SJCRH30 (cell line): ENCODE results near the gene COL13A1. TPM values are rescaled to one million over a fixed set of nuclear protein-coding genes. Genes with fewer than 3 reads are reported as not detected.

ENCODE experiments used
- DNase-seq, 2 experiments: peaks; one replicate each; pipeline ENCODE4 v3.0.0-alpha.2; 2015 to 2020
- H3K27ac ChIP-seq: fragments of 250-450 bp; sonication (Bioruptor Pico); 2 replicates; pipeline ENCODE4 v1.5.1; 2020; ENCODE audit warnings: mild to moderate bottlenecking, moderate library complexity
- H3K27me3 ChIP-seq: fragments of 250-450 bp; sonication (Bioruptor Pico); 2 replicates; pipeline ENCODE4 v1.5.1; 2020; ENCODE audit warnings: mild to moderate bottlenecking, moderate library complexity
- H3K36me3 ChIP-seq: fragments of 250-450 bp; sonication (Bioruptor Pico); 2 replicates; pipeline ENCODE4 v1.5.1; 2020; ENCODE audit warnings: mild to moderate bottlenecking, moderate library complexity
- H3K4me1 ChIP-seq: fragments of 250-450 bp; sonication (Bioruptor Pico); 2 replicates; pipeline ENCODE4 v1.5.1; 2020; ENCODE audit warnings: mild to moderate bottlenecking, moderate library complexity
- H3K4me3 ChIP-seq: fragments of 250-450 bp; sonication (Bioruptor Pico); 2 replicates; pipeline ENCODE4 v1.5.1; 2020; ENCODE audit warnings: mild to moderate bottlenecking, moderate library complexity
- H3K9me3 ChIP-seq: fragments of 250-450 bp; sonication (Bioruptor Pico); replicated peaks from 2 replicates; pipeline ENCODE4 v1.5.1; 2020; ENCODE audit warnings: mild to moderate bottlenecking, moderate library complexity
- total RNA-seq: library from RNA; depleted of rRNA; stranded (reverse); fragments of >200 nt; shearing (Covaris generic); gene quantifications from 2 replicates; pipeline ENCODE4 v1.2.3, GENCODE V29; 2014

COL13A1 gene
- total RNA-seq, 1 experiment from 2014 or later: 0.26 TPM

GRCh38 chr10:69883310-69884023 is 81.8 kb downstream of the COL13A1 start:
- Histone ChIP-seq H3K27me3 (0 out of 2 replicates have a peak, but pooled peaks cover 4% of the 10 kb centered on the region), H3K4me3 (no peak overlapping the region), H3K36me3 (no peaks in the 10 kb centered on the region), H3K9me3 (no peaks in the 10 kb centered on the region), H3K27ac (no peak overlapping the region), H3K4me1 (peaks cover 7% of the 10 kb centered on the region)
- no peak for DNase-seq

- peak; percentile 30 to 36 for DNase-seq
- no peak overlapping the region for H3K27ac ChIP-seq
- H3K4me3 ChIP-seq: no peak overlapping the region
These were observed 82.3 kb downstream of the COL13A1 start for GRCh38 chr10:69884024-69884367.

DNA sequence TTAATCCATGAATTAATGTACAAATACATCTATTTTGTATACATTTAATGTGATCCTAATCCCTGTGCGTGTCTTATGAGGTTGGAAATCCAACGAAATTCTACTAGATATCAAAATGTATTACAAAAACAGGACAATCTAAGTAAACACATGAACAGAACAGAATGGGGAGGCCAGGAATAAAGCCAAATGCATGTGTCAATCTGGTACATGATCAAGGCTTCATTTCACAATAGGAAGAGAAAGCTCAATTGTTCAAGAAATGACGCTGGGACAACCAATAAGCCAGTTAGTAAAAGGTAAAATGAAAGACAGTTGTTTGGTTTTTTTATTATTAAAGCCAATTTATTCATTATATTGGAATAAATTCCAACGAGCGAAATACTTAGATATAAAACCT is 83.0 kb downstream of the COL13A1 start:
- no peak for DNase-seq

More at GRCh38 chr10:69884024-69884367, 82.3 kb downstream of the COL13A1 start:
- no peaks in the 10 kb centered on the region for H3K36me3 ChIP-seq
- H3K9me3 ChIP-seq: no peaks in the 10 kb centered on the region
- H3K27me3 ChIP-seq: 0 out of 2 replicates have a peak, but pooled peaks cover 4% of the 10 kb centered on the region
- peaks cover 7% of the 10 kb centered on the region for H3K4me1 ChIP-seq

GRCh38 chr10:69885379-69886013 is 83.8 kb downstream of the COL13A1 start:
- Histone ChIP-seq H3K4me3 (no peak overlapping the region), H3K27me3 (no peaks in the 10 kb centered on the region), H3K4me1 (peaks cover 2% of the 10 kb centered on the region), H3K9me3 (no peaks in the 10 kb centered on the region), H3K36me3 (no peaks in the 10 kb centered on the region), H3K27ac (no peak overlapping the region)
- DNase-seq: no peak

More for the DNA sequence above, 83.0 kb downstream of the COL13A1 start:
- Histone ChIP-seq H3K27me3 (0 out of 2 replicates have a peak, but pooled peaks cover 4% of the 10 kb centered on the region), H3K9me3 (no peaks in the 10 kb centered on the region), H3K27ac (no peak overlapping the region), H3K4me3 (no peak overlapping the region), H3K4me1 (peaks cover 7% of the 10 kb centered on the region), H3K36me3 (no peaks in the 10 kb centered on the region)

GRCh38 chr10:69888882-69889584 is 87.3 kb downstream of the COL13A1 start:
- H3K4me3 ChIP-seq: no peak overlapping the region
- DNase-seq: no peak
- H3K9me3 ChIP-seq: no peaks in the 10 kb centered on the region
- no peaks in the 10 kb centered on the region for H3K27me3 ChIP-seq
- no peaks in the 10 kb centered on the region for H3K4me1 ChIP-seq
- H3K36me3 ChIP-seq: no peaks in the 10 kb centered on the region
- no peak overlapping the region for H3K27ac ChIP-seq

DNA sequence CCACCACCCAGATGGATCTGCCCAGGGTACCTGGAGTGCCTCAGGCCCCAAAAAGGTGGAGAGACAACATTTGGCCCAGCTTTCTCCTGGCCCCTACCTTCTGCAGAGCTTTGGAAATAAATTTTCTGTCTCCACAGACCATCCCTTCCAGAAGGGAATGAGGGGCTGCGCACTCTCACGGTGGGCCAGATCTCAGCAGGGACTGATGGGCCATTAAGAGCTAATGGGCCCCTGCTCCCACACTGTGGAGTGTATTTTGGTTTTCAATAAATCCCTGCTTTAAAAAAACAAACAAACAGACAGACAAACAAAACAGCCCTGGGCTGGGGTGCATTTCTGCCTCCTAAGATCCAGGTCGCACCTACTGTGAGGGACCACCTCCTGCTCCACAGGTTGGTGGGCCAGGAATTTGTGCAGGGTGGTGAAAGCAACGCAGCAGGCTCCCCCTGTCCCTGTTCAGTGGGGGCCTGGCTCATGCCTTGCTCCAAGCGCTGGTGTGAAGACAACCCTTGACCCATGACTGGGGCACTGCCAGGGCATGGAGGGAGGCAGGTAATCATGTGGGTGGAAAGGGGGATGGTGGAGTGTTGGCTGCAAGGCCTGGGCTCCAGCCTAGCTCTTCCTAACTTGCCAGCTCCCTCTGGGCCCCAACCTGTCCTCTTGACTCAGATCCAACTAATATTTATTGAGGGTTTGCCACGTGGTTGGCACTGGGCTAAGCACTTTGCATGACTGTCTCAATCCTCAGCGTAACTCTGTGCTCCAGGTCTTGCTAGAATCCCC is 88.5 kb downstream of the COL13A1 start:
- H3K27me3 ChIP-seq: no peaks in the 10 kb centered on the region
- H3K4me3 ChIP-seq: no peak overlapping the region
- H3K27ac ChIP-seq: no peak overlapping the region
- no peak for DNase-seq
- H3K4me1 ChIP-seq: no peaks in the 10 kb centered on the region
- no peaks in the 10 kb centered on the region for H3K36me3 ChIP-seq
- H3K9me3 ChIP-seq: no peaks in the 10 kb centered on the region

- Histone ChIP-seq H3K27ac (no peak overlapping the region), H3K4me3 (no peak overlapping the region), H3K27me3 (no peaks in the 10 kb centered on the region), H3K36me3 (no peaks in the 10 kb centered on the region), H3K4me1 (no peaks in the 10 kb centered on the region), H3K9me3 (no peaks in the 10 kb centered on the region)
- DNase-seq: no peak
These were observed 89.4 kb downstream of the COL13A1 start for GRCh38 chr10:69891057-69891617.

DNA sequence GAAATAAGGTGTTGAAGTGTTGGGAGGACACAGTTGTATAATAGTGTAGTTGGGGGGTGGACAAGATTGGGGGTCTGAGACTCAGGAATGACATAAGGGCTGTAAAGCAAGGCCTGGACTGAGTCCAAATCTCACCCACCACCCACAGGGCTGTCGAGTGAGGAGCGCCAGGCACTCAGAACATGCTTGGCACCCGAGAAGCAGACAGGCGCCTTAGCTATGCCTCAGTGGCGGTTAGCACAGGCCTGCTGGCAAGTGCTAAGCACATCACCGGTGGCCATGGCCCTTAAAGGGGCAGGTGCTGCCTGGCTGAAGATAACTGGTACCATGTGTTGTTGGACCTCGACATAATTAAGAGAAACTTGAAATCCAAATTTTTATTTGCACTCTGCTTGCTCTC is 90.7 kb downstream of the COL13A1 start:
- Histone ChIP-seq H3K36me3 (no peaks in the 10 kb centered on the region), H3K4me1 (no peaks in the 10 kb centered on the region), H3K9me3 (no peaks in the 10 kb centered on the region), H3K27ac (no peak overlapping the region), H3K4me3 (no peak overlapping the region), H3K27me3 (no peaks in the 10 kb centered on the region)
- no peak for DNase-seq

- no peak overlapping the region for H3K4me3 ChIP-seq
- H3K4me1 ChIP-seq: no peaks in the 10 kb centered on the region
- H3K9me3 ChIP-seq: no peaks in the 10 kb centered on the region
- no peaks in the 10 kb centered on the region for H3K36me3 ChIP-seq
- DNase-seq: no peak
- no peaks in the 10 kb centered on the region for H3K27me3 ChIP-seq
- no peak overlapping the region for H3K27ac ChIP-seq
These were observed 91.1 kb downstream of the COL13A1 start for GRCh38 chr10:69892816-69893215.

GRCh38 chr10:69893271-69893900 is 91.7 kb downstream of the COL13A1 start:
- no peaks in the 10 kb centered on the region for H3K36me3 ChIP-seq
- no peaks in the 10 kb centered on the region for H3K4me1 ChIP-seq
- no peaks in the 10 kb centered on the region for H3K9me3 ChIP-seq
- H3K4me3 ChIP-seq: no peak overlapping the region
- H3K27ac ChIP-seq: no peak overlapping the region
- no peak for DNase-seq
- no peaks in the 10 kb centered on the region for H3K27me3 ChIP-seq

GRCh38 chr10:69894156-69894555 is 92.5 kb downstream of the COL13A1 start:
- no peak overlapping the region for H3K27ac ChIP-seq
- no peak for DNase-seq
- no peaks in the 10 kb centered on the region for H3K36me3 ChIP-seq
- no peaks in the 10 kb centered on the region for H3K27me3 ChIP-seq
- H3K9me3 ChIP-seq: no peaks in the 10 kb centered on the region
- no peaks in the 10 kb centered on the region for H3K4me1 ChIP-seq
- H3K4me3 ChIP-seq: no peak overlapping the region

DNA sequence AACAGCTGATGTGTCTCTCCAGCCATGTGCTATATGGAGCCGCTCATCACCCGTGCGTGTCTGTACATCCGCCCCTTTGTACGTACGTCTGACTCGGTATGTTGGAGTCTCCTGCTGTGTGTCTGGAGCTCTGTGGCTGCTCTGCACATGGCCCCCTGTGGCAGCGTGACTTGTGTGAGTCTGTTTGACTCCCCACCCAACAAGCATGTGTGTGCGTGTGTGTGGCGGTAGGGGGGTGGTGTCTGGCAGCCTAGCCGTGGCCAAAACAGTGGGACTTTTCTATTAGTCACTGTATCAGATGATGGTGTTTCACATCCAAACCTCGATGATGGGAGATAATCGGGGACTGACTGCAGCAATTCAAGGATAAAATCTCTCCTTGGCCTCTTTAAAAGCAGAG is 94.1 kb downstream of the COL13A1 start:
- Histone ChIP-seq H3K4me1 (no peaks in the 10 kb centered on the region), H3K9me3 (no peaks in the 10 kb centered on the region), H3K36me3 (no peaks in the 10 kb centered on the region), H3K27ac (no peak overlapping the region), H3K27me3 (no peaks in the 10 kb centered on the region), H3K4me3 (no peak overlapping the region)
- no peak for DNase-seq

DNA sequence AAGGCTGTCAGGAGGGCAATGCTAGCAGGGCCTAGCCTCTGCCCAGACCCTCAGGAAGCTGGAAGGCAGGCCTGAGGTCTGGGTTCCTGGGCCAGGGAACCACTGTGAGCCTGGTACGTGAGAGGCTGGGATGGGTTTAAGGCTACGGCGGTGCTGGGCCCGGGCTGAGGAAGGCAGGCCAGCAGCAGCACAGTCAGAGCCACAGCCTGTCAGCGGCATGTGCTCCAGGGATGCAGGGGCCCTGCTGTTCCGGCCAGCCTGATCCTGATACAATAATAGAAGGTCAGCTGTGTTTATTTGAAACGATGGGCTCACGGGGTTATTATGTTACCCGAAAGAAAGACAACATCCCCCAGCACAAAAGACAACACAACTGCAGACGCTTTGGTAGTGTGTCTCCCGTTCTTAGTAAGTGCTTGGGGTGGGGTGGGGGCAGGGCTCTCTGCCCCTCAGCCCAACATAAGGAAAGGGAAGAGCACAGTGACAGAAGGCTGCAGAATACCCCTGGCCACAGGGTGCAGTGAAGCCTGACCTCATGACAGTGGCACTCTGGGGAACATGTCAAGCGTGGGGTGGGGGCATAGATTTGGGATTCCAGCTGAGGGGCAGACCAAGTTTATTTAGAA is 95.0 kb downstream of the COL13A1 start:
- no peaks in the 10 kb centered on the region for H3K9me3 ChIP-seq
- H3K27ac ChIP-seq: no peak overlapping the region
- H3K36me3 ChIP-seq: no peaks in the 10 kb centered on the region
- no peaks in the 10 kb centered on the region for H3K27me3 ChIP-seq
- H3K4me1 ChIP-seq: no peaks in the 10 kb centered on the region
- H3K4me3 ChIP-seq: no peak overlapping the region
- no peak for DNase-seq

GRCh38 chr10:69897432-69897831 is 95.7 kb downstream of the COL13A1 start:
- Histone ChIP-seq H3K36me3 (no peaks in the 10 kb centered on the region), H3K27me3 (no peaks in the 10 kb centered on the region), H3K27ac (no peak overlapping the region), H3K4me3 (no peak overlapping the region), H3K9me3 (no peaks in the 10 kb centered on the region), H3K4me1 (no peaks in the 10 kb centered on the region)
- no peak for DNase-seq
